Right renal cortex interstitium (tissue), 3 donors: ENCODE results near the gene PTGDS. TPM values are rescaled to one million over a fixed set of nuclear protein-coding genes. Genes with fewer than 3 reads are reported as not detected.

Experiments used
- DNase-seq, 3 donors: peaks; one replicate each; pipeline ENCODE4 v3.0.0-alpha.2; 2013; ENCODE audit warnings: low read depth in 3 of 3, low spot score in 2 of 3
- polyA plus RNA-seq, 3 donors: library from polyadenylated mRNA; unstranded; fragments of 120-200 nt; gene quantifications; one replicate each; pipeline ENCODE4 v1.2.1, GENCODE V29; 2013; ENCODE audit not compliant: insufficient read length in 3 of 3

Gene PTGDS
- polyA plus RNA-seq, 3 donors = 20.9 to 29.3 (median 25.4) TPM

DNA sequence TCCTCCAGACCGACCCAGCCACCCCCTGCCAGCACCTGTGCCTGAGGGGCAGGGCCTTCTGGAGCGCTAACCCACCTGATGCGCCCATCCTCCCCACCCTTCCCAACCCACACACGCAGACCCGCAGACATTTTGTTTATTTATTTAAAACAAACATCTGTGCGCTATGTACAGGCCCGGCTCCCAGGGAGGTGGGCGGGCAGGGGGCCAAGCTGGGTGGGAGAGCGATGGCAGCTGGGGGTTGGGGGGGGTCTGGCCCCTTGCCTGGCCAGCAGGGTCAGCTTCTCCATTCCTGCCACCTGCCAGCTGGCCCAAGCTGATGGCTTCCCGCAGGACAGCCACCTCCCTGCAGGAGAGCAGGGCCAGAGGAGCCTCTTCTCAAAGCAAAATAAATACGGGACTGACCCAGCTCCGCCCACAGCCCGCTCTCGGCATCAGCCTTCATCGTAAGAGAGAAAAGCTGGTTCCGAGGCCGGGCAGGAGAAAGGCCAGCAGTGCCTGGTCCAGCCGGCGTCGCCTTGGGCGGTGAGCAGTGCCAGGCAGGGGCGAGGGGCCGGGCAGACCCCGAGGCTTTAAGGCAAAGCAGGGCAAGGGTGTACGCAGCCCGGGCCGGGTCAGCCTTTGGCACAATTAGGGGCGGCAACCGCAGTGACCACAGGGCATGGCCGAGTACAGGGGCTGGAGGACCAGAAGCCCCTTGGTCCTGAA, 30.0 kb downstream of the PTGDS start:
- no peak for DNase-seq

DNA sequence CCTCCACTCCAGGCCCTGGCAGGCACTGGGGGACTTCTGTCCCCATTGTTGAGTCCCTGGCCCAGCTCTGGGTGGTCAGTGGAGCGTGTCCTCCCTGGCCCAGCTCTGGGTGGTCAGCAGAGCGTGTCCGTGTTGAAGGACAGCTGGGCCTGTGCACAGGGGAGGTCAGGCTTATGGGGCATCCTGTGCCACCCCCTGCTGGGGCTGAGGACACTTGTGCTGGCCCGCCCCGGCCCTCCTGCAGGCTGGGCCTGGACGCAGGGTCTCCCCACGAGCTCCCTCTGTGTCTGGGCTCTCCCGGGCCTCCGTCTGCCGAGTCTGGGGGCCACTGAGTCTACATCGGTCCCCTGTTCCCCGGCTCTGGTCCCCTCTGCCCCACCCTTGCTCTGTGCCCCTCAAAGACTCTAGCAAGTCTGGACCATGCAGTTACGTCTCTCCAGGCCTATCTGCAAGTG, 30.5 kb downstream of the PTGDS start:
- no peak for DNase-seq

DNA sequence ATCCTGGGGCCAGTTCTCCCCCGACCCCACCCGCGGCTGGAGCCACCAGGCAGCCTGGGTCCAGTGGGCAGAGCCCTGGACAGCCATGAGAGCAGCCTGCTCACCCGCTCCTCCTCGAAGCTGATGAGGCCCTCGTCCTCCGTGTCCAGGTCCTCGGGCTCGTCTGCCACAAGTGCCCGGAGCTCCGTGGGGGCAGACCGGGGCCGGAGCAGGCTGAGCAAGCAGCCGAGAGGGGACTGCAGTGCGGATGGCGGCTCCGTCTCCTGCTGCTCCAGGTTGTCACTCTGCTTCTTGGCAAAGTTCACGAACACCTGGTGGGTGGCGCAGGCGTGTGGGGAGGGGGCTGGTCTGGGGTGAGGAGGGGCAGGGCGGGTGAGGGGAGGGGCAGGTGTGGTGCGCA, 31.0 kb downstream of the PTGDS start:
- no peak for DNase-seq

DNA sequence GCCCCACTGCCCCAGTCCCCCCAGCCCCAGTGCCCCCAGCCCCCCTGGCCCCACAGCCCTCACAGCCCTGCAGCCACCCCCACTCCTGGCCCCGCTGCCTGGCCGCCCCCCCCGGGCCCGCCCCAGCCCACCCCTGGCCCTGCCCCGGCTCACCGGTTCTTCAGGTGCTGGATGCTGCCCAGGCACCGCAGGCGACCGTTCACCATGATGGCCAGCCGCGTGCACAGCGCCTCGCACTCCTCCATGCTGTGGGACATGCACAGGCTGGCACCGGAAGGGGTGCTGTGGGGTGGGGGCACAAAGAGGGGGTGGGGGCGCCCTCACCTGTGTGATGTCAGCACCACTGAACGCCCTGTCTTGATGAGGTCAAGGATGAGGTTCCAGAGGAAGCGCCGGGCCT, 31.9 kb downstream of the PTGDS start:
- no peak for DNase-seq

DNA sequence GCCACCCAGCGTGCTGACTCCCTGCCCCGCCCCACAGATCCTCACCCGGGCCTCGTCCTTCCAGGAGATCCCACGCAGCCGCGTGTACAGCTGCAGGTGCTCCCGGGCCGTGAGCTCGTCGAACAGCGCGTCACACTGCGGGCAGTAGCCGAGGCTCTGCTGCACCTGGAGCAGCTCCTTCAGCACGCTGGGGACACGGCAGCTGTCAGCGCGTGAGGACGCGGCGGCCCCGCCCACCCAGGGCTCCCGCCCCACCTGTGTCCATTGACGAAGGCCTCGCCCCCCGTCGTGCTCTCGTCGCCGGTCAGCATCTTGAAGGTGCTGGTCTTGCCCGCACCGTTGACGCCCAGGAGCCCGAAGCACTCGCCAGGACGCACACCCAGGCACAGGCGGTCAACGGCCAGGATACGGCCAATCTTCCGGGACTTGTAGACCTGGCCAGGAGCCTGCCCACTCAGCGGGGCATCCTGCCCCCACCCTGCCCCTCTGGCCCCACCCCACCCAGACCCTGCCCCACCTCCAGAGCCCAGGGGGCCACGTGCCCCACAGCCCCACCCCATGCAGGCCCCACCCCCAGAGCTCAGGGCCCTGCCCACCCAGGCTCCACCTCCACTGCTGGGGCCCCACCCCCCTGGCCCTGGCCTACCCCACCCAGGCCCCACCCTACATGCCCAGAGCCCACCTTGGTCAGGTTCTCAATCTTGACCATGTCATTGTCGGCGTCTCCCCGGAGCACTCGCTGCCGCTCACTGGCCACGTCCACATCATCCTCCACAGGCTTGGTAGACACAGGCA, 32.8 kb downstream of the PTGDS start:
- DNase-seq = no peak

DNA sequence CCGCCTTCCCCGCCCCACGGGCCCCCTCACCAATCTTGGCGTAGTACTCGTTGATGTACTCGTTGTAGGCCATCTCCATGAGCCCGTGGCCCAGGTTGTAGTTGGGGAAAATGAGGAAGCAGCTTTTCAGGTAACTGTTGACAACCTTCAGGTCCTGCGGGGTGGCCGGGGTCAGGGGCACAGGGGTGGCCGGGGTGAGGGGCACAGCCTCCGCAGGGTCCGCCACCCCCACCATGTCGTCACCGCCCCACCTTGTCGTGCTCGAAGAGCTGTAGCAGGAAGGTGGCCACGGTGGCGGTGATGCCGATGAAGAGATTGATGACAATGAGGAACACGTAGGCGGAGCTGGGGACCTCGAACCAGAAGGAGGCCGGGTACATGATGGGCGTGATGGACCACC, 33.9 kb downstream of the PTGDS start:
- DNase-seq = no peak

DNA sequence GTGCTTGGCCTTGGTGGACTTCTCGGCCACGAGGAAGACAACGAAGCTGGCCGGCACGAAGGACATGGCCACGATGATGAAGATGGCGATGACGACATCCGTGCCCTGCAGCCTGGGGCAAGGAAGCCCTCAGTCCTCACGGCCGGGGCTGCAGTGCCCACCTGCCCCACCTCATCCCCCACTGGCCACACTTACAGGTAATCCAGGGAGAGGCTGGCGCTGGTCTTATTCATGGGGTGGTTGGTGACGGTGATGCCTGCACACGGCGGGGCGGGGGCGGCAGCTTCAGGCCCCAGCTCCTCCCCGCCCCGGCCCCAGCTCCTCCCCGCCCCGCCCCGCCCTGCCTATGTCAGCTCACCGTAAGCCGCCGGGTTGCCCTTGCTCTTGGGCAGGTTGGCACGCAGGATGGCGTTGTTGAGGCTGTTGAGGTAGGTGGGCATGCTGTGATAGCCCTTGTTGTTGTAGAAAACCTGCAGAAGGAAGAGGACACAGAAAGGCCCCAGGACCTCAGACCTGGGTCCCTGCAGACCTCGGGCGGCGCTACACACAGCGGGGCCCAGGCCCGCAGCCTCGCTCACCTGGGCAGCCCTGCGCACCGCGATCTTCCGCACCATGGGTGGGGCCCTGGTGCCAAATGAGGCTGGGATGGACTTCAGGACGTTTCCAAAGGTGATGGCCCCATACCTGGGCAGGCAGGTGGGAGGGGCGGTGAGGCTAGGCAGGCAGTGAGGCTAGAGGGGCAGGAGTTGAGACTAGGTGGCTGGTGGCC, 34.8 kb downstream of the PTGDS start:
- DNase-seq = no peak

DNA sequence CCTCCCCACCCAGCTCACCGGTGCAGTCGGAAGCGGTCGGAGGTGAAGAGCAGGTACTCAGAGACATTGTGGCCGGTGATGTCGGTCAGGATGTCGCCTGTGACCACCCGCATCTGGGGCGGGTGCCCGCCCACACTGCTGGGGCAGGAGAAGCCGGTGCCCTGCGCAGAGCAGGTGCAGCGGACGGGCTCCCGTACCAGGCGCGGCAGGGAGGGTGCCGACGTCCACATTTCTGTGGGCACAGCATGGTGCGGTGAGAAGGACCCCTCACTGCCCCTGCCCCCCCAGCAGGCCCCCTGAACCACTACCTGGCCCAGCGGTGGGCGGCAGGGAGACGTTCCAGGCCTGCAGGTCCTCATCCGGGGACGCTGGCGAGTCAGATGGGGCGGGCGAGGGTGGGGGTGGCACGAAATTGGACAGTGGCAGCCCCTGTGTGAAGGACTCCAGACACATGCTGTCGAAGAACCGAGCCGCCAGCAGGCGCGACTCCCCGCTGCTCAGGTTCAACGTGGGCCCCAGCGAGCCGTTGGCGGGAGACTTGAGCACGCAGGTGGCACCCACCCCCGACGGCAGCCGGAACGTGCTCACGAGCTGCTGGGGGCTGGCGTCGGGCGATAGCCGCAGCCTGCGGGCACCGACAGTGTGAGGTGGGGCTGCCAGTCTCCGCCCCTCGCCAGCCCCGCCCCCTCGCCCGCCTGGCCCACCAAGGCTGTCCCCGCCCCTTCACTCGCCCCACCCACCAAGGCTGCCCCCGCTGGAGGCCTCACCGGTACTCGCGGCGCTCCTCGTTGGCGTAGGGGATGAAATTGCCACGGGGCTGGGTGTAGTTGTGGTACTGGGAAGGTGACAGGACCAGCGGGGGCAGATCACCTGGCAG, 35.6 kb downstream of the PTGDS start:
- DNase-seq = no peak

DNA sequence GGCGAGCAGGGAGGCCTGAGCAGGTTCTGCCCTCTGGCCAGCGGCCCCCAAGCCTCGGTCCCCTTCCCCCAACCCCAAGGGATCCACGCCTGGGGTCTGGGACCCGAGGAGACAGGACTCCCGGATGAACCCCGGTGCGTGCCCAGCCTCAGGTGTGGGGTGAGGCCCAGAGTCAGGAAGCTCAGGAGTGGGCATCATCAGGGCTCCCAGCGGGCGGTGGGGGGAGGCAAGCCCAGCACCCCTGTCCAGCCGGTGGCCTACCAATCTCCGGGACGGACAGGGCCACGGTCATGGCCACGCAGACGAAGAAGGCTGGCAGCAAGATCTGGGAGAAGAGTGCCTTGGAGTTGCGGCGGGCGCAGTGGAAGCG, 36.3 kb downstream of the PTGDS start:
- DNase-seq = no peak

DNA sequence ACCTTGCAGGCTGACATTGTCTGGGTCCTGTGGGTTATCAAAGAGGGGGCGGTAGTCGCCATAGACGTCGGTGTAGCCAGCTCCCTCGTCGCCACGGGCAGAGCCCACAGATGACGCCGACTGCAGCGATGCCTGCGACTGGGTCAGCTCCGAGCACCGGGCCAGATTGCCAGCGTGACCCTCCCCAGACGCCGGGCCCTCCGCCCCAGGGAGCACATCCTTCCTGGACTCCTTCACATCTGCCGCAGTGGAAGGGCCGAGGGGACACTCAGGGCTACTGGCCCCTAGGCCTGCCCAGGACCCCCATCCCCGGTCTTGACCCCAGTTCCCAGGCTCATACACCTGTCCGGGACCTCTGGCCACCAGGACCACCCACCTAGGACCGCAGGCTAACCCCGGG, 36.9 kb downstream of the PTGDS start:
- no peak for DNase-seq

DNA sequence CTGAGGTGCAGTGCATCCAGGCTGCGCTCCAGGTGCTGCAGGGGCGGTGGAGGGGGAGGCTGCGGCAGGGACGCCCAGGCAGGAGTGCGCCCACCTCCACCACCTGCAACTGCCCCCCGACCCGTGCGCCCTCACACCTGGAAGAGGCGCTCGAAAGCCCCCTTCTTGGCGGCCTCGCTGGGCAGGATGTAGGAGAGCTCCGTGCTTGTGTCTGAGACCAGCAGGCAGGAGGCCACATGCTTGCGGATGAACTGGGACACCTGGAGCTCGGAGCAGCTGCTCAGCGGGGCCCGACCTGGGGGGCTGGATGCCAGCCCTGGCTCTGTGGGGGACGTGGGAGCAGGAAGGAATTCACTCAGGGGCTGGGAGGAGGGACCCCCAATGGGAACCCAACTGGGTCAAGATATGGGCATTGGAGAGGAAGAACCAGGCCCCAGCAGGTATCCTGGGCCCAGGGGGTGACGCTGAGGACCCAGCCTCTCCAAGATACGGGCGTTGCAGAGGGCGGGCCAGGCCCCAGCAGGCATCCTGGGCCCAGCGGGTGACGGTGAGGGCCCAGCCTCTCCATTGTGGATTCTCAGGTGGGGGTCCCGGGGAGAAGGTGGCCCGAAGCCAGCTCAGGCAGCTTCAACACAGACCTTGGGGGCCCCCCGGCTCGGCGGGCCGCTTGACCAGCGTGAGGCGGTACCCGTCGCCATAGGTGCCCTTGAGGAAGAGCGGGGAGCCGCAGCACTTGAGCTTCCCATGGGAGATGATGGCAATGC, 37.7 kb downstream of the PTGDS start:
- DNase-seq = no peak

DNA sequence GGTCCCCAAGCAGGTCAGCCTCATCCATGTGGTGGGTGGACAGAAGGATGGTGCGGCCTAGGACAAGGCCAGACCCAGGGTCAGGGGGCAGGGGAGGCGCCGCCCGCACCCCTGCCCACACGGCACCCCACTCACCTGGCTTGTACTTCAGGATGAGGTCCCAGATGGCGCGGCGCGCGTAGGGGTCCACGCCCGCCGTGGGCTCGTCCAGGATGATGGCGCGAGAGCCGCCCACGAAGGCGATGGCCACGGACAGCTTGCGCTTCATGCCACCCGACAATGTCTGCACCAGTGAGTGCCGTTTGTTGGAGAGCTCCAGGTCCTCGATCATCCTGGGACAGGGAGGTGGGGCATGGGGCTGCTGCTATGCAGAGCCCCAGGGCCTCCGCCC, 38.2 kb downstream of the PTGDS start:
- no peak for DNase-seq

DNA sequence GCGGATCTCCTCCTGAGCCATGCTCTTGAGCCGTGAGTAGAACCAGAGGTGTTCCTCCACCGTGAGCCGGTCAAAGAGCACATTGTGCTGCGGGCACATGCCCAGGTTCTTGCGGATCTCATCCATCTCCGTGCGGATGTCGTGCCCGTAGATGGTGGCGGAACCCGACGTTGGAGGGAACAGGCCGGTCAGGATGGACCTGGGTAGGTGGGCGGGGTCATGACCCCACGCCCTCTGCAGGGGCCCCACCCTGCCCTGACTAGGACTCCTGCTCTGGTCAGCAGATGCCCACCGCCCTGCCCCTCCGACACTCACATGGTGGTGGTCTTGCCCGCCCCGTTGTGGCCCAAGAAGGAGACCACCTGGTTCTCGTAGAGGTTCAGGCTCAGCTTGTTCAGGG, 38.7 kb downstream of the PTGDS start:
- DNase-seq = no peak

DNA sequence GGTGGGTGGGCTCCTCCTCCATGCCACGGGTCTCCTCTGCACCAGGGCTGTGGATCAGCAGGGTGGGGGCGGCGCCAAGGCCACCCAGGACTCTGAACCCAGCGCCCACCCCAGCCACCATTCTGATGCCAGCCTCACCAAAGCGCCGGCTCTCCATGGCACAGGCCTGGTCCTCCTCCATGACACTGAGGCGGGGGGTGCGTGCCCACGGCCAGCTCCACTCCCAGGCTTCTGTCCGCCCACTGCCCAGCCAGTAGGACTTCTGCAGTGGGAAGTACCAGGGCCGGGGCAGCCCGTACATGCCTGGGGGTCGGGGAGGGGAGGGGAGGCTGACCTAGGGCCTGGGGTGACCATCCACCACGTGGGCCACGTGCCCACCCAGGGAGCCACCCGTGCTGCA, 39.1 kb downstream of the PTGDS start:
- DNase-seq = no peak

DNA sequence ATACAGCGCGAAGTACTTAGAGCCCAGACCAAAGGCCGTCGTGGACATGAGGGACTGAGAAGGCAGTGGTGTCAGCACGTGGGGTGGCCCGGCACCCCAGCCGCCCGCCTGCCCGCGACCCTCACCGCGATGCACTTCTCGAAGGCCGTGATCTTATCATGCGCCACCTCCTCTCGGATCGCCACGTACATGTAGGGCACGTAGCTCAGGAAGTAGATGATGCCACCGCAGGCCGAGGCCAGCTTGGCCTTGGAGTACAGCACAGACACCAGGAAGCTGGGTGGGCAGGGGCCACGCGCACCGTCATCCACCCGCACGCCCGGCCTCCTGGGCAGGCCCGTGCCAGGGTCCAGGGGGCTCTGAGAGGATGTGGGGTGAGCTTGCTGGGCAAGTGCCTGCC, 39.8 kb downstream of the PTGDS start:
- DNase-seq = no peak

DNA sequence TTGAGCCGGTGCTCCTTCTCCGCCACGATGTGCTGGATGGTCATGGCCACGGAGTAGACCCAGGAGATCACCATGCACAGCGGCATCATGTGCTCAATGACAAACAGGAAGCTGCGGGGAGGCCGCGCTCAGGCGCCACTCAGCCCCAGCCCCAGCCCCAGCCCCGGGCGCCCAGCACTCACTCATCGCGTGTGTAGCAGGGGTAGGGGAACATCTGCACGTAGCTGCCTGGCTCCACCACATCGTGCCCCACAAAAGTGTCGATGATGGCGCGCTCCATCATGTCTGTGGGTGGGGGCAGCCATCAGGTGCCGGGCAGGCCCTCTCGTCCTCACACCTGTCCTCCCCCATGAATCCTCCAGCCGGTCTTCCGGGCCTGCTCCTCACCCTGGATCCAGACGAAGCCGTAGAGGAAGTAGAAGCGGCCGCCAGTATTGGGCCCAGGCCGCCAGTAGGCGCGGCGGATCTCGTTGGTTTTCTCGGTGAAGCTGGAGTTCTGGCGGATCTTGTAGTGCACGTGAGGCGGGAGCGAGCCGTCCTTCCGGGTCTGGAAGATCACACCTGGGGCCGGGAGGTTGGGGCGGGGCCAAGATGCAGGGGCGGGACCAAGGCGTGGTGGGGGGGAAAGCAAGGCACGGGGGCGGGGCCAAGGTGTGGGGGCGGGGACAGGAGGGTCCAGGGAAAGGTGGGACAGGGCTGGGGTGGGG, 40.6 kb downstream of the PTGDS start:
- no peak for DNase-seq

DNA sequence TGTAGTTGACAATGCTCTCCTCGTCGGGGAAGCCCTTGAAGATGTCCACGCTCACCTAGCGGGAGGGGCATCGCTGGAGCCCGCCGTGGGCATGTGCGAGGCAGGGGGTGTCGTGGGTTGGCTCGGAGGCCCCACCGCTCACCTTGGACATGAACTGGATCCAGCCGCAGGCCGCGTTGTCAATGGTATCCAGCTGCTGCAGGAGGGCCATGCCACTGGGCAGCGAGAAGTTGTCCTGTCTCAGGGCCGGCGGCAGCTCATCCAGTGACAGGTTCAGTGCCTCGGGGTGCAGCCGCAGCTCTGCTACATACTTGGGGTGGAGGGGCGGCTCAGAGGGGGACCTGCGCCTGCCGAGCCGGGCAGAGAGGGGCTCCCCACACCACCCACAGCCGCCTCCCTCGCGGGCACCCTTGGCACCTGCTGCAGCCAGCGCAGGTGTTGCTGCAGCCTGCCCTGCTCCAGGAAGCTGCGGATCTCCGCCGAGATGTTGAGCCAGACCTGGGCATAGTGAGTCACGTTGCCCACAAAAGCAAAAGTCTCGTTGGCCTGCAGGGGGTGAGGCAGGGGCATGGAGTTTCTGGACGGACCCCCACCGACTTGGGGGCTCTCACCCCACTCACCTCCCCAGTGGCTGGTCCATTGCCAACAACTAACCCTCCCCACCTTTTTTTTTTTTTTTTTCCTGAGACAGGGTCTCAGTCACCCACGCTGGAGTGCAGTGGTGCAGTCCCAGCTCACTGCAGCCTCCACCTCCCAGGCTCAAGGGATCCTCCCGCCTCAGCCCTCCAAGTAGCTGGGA, 41.7 kb downstream of the PTGDS start:
- no peak for DNase-seq

DNA sequence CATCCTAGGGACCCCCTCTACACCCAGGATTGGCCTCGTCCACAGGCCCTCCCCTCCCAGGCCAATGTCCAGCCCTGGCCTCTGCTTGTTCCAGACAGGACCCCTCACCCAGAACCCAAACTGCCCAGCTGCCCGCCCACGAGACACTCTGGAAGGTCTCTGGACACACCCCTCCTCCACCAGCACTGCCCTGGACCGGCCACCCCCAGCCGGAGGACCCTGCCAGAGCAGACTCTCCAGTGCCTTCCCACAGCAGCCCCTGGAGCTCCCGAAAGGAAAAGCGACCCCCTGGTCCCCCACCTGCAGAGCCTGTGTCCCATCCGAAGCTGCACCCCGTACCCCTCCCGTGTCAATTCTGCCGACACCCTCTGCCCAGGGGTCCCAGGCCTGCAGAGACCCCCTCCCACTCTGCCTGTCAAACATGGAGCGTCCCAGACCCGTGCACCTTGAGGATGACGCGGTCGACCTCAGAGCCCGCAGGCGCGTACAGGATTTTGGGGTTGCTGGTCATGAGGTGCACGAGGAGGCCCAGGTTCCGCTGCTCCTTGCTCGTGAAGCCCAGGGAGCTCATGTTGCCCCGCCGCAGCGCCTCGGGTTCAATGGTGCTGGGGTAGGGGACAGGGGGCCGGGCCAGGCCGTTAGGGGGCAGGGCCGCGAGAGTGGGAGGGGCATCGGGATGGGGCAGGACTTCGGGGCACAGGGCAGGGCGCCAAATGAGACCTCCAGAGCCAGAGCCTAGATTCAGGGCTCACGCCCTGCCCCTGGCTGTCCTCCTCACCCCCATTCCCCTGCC, 42.8 kb downstream of the PTGDS start:
- DNase-seq = no peak
